Activated CD8-positive, alpha-beta memory T cell treated with anti-CD3 and anti-CD28 coated beads, Interleukin-2, amount 50 U/mL, for 24 hours (primary cell): ENCODE measurements around the gene GRIK4.

Experiments
- DNase-seq: peaks from one replicate; pipeline ENCODE4 v3.0.0-alpha.2; 2020; ENCODE audit errors: extremely low read depth

GRIK4 gene

DNA sequence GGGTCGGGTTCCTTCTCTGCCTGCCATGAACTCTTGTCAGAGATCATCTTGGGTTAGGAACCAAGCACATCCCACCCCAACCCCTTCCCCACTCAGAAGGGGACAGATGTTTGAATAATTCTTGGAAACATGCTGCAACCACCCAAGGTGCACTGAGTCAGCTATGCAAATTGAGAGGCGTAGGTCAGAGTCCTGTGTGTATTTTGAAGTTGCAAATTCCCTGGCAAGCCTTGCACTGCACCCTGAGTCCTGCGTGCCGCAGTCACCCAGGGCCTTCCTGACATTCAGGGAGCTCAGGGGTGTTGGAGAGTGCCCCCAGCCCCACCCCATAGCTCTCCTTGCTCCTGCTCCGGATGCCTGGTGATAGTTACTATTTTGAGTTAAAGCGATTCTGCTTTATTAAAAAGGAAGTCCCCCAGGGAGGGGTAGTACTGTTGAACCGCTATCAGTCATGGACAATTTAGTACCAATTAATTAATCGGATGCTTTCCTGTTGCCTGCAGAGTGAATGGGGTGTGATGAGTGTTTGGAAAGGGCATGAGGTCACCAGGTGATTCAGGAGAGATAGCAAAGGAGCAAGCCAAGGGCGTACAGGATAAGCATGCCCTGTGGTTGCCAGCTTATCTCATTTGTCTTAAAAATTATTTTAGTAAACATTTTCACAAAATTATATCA lies 123.7 kb downstream of the GRIK4 start:
- no peak for DNase-seq

DNA sequence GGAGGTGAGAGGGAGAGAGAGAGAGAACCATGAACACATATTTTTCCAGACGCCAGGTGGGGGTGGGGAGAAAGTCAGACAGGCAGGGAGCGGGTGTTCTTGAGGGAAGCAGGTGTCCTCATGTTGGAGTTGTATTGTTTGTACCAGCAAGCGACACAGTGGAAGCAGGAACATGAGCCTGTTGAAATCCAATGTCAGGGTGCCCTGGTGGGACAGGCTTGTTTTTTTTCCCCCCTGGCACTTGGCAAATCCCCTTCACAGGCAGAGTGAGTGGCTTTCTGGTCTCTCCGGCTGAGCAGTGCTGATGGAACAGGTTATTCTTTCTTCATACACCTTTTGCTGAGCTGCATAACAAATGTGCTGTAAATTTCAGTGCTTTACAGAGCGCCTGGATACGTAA lies 125.6 kb downstream of the GRIK4 start:
- no peak for DNase-seq

DNA sequence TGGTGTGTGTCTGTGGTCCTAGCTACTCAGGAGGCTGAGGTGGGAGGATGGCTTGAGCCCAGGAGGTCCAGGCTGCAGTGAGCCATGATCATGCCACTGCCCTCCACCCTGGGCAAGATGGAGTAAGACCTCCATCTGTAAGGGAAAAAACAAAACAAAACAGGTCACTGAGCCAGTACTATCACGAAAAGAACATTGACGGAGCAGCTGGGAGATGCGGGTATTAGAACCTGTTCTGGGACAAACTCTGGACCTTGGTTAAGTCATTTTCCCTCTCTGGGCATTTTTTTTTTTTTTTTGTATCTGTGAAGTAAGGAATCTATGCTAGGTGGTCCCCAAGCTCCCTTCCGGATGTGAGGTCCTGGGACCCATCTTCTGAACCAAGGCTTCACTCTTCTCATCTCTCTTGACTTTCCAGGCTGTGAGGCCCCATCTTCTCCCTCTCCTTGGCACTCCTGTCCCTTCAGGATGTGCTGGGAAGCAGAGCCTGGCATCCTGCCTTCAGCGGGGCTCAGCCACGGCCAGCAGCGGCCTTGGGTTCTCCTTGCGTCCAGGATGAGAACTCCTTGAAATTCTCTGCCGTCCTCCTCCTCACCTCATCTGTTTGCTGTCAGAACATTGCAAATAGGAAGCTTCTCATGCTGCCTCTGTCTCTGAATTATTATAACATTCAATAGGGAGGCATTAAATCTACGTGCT lies 130.8 kb downstream of the GRIK4 start:
- DNase-seq: no peak

DNA sequence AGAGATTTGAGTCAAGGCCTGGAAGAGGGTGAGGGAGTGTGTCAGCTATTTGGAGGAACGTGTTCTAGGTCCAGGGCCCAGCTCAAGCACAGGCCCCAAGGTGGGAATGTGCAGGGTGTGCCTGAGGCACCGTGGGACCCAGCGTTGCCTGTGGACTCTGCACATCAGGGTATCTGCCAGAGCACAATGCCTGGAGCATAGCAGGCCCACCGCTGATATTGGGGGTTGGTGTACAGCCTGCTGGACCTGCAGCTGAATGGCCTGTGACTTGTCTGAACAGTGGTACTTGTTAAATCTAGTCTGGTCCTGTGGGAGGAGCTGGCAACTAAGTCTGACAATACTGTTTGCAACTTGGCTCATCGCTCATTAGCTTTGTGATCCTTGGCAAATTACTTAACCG lies 131.7 kb downstream of the GRIK4 start:
- DNase-seq: no peak

DNA sequence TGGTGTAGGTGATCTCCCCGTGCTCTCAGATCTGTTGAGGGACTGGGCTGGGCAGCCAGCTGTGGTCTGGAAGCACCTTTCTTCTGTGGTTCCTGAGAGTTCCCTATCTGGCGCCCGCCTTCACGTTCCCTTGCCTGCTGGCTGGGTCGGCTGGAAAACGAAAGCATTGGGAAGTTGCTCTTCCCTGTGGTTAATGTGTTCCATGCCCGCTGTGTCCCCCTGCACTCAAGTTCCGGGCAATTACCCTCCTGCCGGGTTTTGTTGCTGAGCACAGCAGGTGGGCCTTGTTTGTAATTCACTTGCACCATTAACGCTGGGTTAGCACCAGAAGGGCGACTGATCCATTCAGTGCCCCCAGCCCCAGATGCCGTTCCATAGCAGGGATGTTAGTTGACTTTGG lies 134.1 kb downstream of the GRIK4 start:
- DNase-seq: no peak

DNA sequence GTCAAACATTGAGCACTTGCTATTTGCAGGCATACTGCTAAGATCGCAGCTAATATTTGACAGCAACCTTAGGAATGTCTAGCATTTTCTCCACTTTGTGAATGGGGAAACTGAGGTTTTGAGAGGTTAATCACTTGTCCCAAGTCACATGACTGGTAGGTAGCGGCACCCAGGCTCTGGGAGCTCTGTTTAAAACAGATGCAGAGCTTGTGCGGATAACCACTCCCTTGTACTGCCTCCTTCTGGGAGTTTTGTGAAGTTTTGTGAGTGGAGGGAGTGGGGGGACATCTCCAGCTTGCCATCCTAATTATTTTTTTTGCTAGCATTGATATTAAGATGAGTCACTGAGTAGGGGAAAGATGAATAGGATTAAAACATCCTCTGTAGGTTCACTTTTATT lies 134.7 kb downstream of the GRIK4 start:
- DNase-seq: no peak

DNA sequence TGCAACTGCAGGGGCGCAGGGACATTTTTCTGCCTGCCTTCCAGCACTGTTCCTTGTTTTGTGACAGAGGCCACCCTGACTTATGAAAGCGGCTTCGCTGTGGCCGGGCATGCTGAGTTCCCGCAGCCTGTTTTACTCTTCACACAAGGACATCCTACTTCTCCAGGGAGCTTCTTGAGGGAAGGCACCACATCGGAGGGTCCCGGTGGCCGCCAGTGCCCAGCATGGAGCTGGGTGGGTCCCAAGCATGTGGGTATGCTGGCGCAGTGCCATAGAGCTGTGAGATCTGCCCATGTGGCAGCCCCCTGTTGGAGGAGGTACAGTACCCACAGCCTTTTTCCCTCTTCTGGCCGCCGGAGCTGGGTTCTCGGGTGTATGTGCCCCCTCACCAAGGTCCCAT lies 136.1 kb downstream of the GRIK4 start:
- no peak for DNase-seq

DNA sequence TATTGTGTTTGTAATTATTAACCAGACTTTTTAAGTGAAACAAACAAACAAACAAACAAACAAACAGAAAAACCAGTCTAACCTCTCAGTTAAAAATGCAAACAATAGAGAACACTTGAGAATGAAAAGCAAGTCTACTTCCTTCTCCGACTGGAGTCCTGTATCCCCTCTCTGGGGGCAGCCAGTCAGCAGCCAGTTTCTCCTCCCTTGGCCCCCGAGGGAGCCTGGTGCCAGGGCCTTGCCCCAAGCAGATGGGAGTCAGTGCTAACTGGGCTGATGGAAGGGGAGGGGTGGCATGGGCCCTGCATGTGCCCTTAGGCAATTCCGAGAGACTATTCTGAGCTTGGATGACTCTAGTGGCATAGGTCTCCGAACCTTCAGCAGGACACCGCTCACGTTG lies 137.2 kb downstream of the GRIK4 start:
- no peak for DNase-seq

DNA sequence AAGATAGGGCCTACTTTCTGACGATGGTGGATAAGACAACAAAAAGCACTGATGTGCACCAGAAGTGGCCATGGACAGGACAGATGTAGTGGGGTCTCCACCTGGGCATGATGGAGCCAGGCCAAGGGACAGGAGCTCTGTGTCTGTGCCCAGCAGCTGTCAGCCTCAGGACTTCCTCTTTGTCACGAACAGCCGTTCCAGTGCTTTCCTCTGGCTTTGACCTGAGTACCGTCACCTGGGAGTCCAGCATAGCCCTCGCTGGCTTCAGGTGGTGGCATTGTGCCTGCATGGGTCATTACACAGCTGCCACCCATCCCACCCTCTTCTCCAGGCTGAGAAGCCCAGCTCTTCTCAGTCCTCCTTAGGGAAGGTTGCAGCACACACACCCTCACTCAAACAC lies 137.8 kb downstream of the GRIK4 start:
- DNase-seq: no peak

DNA sequence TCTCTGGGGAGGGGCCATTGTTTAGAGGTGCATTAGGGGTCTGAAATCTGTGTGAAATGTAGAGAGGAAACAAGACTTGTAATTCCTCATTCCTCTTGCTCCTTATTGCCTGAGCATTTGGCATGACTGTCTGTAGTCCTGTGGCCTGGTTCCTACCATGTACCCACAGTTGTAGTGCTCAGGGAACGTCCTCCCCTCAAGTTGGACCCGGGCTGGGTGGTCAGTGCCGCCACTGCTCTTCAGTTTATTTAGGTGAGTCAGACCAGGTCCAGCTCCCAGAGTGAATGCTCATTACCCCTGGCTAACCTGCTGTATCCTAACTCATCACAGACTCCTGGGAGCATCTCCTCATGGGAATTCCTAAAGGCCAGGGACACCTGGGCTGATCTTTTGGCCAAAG lies 139.8 kb downstream of the GRIK4 start:
- DNase-seq: no peak

DNA sequence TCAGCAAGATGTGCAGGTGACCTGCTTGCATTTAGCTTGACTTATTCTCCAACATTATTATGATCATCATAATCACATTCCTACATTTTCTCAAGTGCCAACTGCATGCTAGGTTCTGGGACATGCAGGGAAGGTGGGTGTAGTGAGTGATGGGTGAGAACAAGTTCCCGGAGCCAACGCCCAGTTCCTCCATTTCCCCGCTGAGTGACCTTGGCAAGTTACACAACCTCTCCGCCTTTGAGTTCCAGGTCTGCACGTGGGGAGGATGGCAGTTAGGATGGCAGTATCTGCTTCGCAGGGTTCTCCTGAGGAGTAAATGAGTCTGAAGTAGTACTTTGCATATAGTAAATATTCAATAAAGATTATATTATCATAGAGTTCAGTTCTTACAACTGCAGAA lies 140.3 kb downstream of the GRIK4 start:
- DNase-seq: no peak

DNA sequence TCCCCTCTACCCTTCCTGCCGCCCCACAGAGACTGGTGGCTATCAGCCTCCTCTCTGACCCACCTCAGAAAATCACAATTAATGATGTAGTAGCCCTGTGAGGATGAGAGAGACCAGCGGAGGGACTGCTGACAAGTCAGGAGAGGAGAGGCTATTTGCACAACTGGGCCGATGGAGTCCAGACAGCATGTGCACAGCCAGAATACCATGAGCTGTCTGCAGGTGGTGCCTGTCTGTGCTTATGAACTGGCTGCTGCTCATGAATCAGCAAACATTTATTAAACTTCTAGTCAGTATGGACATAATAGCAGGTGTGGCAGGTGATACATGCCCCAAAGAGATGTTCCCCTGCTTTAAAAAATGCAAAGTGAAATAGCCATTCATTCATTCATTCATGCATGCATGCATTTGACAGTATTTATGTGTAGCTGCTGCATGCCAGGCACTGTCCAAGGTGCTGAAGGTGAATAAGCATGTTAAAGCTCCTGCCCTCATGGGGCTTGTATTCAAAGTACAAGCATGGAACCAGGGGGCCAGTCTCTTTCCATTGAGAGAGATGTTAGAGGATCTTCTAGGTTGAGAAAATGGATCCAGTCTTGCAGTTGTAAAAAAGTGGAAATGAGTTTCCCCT lies 141.3 kb downstream of the GRIK4 start:
- no peak for DNase-seq

DNA sequence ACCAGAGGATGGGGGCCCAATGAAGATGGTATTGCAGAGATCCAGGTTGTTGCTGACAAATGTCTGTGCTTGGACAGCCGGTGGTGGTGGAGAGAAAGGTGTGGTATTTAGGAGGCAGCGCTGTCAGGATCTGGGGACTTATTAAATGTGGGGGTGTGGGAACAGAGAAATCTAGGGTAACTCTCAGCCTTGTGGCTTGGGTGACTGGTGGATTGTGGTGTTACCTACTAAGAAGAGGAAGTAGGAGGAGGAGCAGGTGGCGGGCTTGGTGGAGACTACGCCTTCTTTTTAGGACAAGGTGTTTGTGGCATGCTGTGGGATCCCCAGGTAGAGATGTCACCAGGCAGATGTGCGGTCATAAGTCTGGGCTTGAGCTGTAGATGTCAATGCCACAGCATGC lies 144.0 kb downstream of the GRIK4 start:
- no peak for DNase-seq

DNA sequence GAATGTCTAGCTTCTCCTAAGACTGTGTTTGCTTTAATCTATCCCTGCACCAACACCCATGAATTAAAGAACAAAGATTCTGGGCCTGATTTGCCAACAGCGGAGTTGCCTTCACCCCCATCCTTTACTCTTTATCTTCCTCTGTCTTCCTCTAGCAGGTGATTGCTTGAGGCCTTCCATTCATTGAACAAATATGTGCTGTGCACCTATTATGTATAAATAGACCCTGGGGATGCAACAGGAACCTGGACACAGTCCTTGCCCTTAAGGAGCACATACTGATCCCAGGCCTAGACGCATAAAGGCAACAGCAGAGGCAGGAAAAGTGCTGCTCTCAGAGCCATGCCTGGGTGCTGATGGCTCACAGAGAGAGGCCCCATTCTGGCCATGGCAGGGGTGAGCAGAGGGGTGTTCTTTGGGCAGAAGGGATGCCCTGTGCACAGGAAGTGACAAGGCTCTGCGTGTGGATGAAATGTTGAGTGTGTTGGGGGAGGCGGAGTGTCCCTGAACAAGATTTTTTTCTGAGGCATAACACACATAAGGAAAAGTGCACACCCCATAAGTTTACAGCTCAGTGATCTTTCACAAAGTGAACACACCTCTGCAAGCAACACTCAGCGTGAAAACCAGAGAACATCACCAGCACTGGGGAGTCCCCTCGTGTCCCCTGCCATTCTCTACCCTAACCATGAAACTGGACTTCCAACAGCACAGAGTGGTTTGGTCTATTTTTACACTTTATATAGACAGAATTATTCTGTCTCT lies 145.9 kb downstream of the GRIK4 start:
- DNase-seq: no peak

DNA sequence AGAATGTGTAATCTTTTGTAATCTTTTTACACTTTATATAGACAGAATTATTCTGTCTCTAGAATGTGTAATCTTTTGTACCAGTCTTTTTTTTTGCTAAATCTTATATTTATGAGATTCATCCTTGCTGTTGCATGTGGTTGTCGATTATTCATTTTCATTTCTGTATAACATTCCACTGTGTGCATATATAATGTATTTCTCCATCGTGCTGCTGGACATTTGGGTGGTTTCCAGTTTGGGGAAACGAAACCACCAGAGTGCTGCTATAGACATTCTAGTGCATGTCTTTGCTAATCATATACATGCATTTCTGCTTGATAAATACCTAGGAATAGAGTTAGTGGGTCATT lies 146.5 kb downstream of the GRIK4 start:
- DNase-seq: no peak

DNA sequence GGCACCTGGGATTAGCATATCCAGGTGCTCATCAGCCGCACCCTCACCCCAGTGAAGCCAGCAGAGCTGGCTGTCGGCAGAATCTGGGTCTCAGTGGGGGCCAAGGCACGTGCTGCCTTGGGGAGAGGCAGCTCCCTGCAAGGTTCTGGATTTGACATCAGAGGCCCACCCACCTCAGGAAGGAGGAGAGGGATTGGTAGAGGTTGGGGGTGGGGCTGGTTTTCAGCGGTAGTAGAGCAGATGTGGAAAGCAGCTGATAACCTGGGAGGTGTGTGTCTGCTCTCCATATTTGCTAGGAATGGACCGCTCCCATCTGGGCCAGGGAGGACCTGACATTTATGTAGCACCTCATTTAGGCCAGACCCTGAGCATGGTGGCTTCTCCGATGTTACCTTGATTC lies 147.5 kb downstream of the GRIK4 start:
- no peak for DNase-seq

DNA sequence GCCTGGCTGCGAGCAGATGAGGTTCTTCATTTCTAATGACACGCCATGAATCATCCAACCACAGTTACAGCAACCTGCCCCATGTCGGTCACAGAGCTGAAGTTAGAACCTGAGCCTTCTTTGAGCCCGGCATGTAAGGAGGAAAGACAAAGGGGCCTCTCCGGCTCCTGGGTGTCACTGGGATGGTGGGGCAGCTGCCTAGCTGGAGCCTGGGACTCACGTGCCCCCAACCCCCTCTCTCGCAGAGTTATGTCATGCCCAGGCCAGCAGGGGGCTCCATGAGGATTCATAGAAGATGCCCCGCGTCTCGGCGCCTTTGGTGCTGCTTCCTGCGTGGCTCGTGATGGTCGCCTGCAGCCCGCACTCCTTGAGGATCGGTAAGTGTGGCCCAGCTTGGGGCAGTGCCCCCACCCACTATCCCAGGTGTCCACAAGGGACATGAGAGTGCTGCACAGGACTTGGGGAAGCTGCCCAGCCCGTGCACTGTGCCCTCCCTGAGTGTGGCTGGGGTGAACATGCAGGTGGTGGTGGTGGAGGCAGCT lies 148.5 kb downstream of the GRIK4 start:
- no peak for DNase-seq

DNA sequence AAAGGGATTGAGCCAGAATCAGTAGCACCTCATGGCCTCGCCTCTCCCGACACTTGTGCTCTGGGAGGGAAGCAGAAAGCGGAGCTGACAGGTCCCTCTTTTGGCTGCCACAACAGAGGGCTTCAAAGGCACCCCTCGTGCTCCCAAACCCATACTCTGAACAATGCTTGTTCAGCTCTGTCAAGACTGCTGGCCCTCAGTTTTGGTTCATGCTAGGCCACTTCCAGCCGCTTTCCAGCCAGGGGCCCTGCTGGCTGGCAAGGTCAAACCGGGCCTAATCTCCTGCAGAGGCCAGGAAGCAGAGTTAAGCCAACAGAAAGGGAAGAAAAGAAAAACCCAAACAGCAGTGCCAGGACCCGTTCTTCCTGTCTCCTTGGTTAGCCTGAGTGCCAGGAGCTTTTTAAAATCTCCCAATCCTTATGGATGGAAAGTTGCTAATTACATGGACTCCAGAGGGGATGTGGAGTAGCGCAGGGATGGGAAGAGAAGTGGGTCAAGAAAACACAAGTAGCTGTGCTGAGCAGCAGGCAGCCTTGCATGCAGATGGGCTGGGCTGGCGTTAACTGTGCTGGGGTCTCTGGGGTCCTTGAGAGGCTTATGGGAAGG lies 150.6 kb downstream of the GRIK4 start:
- no peak for DNase-seq

DNA sequence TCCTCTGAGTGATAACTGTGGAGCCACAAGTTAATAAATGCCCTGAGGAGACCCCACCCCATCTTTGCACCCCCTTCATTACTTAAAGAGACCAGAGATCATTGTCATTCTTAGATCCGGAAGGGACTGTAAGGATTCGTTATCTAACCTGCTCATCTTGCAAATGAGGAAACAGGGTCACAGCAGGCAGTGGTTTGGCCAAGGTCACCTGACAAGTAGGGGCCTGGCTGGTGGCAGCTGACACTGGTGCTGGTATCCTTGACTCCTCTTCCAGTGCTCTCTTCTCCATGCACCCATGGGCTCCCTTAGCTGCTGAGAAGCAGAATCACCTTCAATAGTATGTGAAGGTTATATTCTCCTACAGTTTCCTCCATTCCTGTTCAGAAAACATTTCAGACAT lies 151.6 kb downstream of the GRIK4 start:
- DNase-seq: no peak

DNA sequence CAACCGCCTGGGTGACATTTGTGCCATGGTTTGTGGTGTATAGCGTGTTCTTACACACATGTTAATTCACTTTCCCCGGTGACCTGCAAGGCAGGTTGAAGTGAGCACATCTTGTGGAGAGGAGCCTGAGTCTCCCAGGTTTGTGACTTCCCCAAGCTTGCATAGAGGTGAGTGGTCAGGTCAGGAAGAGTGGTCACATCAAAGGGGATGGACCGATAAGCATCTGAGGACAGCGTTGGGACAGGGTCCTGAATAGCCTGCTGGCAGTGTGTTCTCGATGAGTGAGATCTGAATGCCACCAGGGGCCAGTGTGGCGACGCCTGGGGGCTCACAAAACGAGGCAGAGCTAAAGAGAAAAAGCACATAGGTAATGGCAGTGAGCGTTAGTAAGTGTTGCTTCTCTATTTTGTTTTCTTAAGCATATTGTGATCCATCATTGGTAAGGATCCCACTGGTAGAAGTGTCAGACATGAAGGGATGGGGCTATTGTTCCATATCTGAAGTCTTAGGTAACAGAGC lies 154.6 kb downstream of the GRIK4 start:
- DNase-seq: no peak

DNA sequence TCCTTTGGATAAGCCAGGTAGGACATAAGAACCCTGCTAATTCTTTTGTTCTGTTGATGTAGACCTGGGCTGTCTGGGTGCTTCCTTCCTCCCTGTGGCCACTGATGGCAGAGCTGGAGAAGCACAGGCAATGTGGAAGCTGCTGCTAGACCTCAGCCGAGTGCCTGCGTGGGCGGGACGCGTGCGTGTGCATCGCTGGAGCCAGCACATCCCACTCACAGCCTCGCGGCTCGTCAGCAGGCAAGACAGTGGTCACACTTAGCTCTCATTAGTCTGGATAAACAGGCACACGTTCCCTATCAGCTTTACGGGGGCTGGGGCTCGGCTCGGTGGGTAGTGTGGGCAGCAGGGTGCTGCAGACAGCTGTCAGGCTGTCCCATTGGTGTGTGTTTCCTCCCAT lies 155.7 kb downstream of the GRIK4 start:
- DNase-seq: no peak

DNA sequence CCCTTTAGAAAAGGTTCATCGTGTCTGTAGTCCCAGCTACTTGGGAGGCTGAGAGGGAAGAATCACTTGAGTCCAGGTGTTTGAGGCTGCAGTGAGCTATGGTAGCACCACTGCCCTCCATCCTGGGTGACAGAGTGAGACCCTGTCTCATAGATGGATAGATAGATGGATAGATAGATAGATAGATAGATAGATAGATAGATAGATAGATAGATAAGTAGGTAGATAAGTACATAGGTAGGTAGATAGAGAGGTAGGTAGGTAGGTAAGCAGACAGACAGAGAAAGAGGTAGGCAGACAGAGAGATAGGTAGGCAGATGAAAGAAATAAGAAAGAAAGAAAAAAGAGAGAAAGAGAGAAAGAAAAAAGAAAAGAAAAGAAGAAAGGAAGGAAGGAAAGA lies 156.4 kb downstream of the GRIK4 start:
- no peak for DNase-seq
